Peyer's patch (tissue), 4 donors: Measurements from ENCODE around the gene ZNF354C.

ENCODE experiments used
- POLR2A ChIP-seq, 2 donors: fragments of 450-650 bp; IDR thresholded peaks; one replicate each; pipeline ENCODE4 v1.5.1; 2017; ENCODE audit warnings: antibody characterized with exemption in 2 of 2, mild to moderate bottlenecking in 2 of 2, moderate library complexity in 2 of 2
- TF ChIP-seq, protein P1 (sequence below), 6 experiments: fragments of 450-650 bp in 4 of 6; fragments of 200-600 bp in 2 of 6; sonication (generic) in 1 of 6; IDR thresholded peaks; one replicate each; pipeline ENCODE4 v1.5.1; 2017 to 2019; ENCODE audit warnings: antibody characterized with exemption in 6 of 6, mild to moderate bottlenecking in 3 of 6, moderate library complexity in 1 of 6

DNA sequence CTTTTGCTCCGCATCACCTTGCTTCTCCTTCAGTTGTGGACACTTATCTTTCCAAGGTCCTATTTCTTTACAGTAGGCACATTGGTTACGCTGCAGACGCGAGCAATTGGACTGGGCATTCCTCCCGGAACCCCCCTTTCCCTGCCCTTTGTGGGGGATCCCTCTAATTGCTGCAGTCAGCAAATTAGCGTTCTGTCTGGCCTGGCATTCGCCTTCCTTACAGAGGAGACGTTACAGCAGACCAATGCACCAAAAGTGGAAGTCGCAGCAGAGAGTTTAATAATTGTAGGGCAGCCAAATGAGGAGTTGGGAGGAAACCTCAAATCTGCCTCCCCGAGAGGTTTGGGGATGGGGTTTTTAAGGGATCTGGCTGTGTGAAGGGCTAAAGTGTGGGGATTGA lies 5.3 kb upstream of the ZNF354C start:
- TF ChIP-seq, protein P1, sequence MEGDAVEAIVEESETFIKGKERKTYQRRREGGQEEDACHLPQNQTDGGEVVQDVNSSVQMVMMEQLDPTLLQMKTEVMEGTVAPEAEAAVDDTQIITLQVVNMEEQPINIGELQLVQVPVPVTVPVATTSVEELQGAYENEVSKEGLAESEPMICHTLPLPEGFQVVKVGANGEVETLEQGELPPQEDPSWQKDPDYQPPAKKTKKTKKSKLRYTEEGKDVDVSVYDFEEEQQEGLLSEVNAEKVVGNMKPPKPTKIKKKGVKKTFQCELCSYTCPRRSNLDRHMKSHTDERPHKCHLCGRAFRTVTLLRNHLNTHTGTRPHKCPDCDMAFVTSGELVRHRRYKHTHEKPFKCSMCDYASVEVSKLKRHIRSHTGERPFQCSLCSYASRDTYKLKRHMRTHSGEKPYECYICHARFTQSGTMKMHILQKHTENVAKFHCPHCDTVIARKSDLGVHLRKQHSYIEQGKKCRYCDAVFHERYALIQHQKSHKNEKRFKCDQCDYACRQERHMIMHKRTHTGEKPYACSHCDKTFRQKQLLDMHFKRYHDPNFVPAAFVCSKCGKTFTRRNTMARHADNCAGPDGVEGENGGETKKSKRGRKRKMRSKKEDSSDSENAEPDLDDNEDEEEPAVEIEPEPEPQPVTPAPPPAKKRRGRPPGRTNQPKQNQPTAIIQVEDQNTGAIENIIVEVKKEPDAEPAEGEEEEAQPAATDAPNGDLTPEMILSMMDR (IDR thresholded peaks at IDR 0.05): no peak
- no peak for TF ChIP-seq POLR2A (IDR thresholded peaks at IDR 0.05)
